Vagina (tissue), 2 donors: ENCODE measurements around the gene YTHDC1. TPM values are rescaled to one million over a fixed set of nuclear protein-coding genes. Genes with fewer than 3 reads are reported as not detected.

Experiments used
- DNase-seq, 2 donors: peaks; one replicate each; pipeline ENCODE4 v3.0.0-alpha.2; 2017; ENCODE audit errors: extremely low spot score in 2 of 2
- H3K27ac ChIP-seq: fragments of 200-600 bp; sonication (generic); one replicate; pipeline ENCODE4 v1.5.1; 2019
- H3K27me3 ChIP-seq: fragments of 200-600 bp; sonication (generic); one replicate; pipeline ENCODE4 v1.5.1; 2019
- H3K36me3 ChIP-seq, 2 donors: fragments of 200-600 bp; sonication (generic); one replicate each; pipeline ENCODE4 v1.5.1; 2017 to 2019
- H3K4me1 ChIP-seq: fragments of 200-600 bp; sonication (generic); one replicate; pipeline ENCODE4 v1.5.1; 2019
- H3K4me3 ChIP-seq, 2 donors: fragments of 200-600 bp; sonication (generic); 1 replicate in 1 of 2; 2 replicates in 1 of 2; pipeline ENCODE4 v1.5.1; 2016 to 2019
- H3K9me3 ChIP-seq: fragments of 200-600 bp; sonication (generic); one replicate; pipeline ENCODE4 v1.5.1; 2019
- CTCF ChIP-seq, 3 experiments: fragments of 450-650 bp in 2 of 3; fragments of 200-600 bp in 1 of 3; sonication (generic) in 1 of 3; IDR thresholded peaks; one replicate each; pipeline ENCODE4 v1.5.1; 2017 to 2019; ENCODE audit warnings: antibody characterized with exemption in 3 of 3, mild to moderate bottlenecking in 2 of 3, moderate library complexity in 2 of 3
- POLR2A ChIP-seq, 2 donors: fragments of 450-650 bp; IDR thresholded peaks; one replicate each; pipeline ENCODE4 v1.6.1; 2017; ENCODE audit warnings: antibody characterized with exemption in 2 of 2, mild to moderate bottlenecking in 2 of 2, moderate library complexity in 2 of 2
- POLR2AphosphoS5 ChIP-seq, 2 donors: sonication (generic); formaldehyde crosslinking; IDR thresholded peaks; one replicate each; pipeline ENCODE4 v1.9.0; 2017; ENCODE audit warnings: antibody characterized with exemption in 2 of 2, mild to moderate bottlenecking in 2 of 2, low read depth in 1 of 2; ENCODE audit not compliant: insufficient read depth in 1 of 2
- intact Hi-C: fragments of 100-400 bp; cut with DNase I; formaldehyde crosslinking; loops from one replicate; pipeline ENCODE4 v1.15.1; 2023
- total RNA-seq: library from RNA; depleted of rRNA; stranded (reverse); fragments of >200 nt; gene quantifications from one replicate; pipeline ENCODE4 v1.2.3, GENCODE V29; 2016

The YTHDC1 gene
- total RNA-seq, 1 donor from 2014 or later: 61.4 TPM

GRCh38 chr4:68388347-68388865 lies 38.5 kb upstream of the YTHDC1 start:
- Histone ChIP-seq H3K27ac (no peak overlapping the region), H3K4me1 (no peaks in the 10 kb centered on the region), H3K36me3 (no peaks in the 10 kb centered on the region), H3K9me3 (no peaks in the 10 kb centered on the region), H3K27me3 (no peaks in the 10 kb centered on the region), H3K4me3 (no peak overlapping the region)
- DNase-seq: no peak
- intact Hi-C loops: no loop called here
- TF ChIP-seq POLR2AphosphoS5 (IDR thresholded peaks at IDR 0.05; ENCODE audit: insufficient read depth in 1 of 2, low read depth in 1 of 2) (no peak), CTCF (IDR thresholded peaks at IDR 0.05) (no peak), POLR2A (IDR thresholded peaks at IDR 0.05) (no peak)

GRCh38 chr4:68385267-68385666 lies 35.4 kb upstream of the YTHDC1 start:
- H3K36me3 ChIP-seq: no peaks in the 10 kb centered on the region
- H3K4me3 ChIP-seq: no peak overlapping the region
- TF ChIP-seq POLR2A (IDR thresholded peaks at IDR 0.05) (no peak), POLR2AphosphoS5 (IDR thresholded peaks at IDR 0.05; ENCODE audit: insufficient read depth in 1 of 2, low read depth in 1 of 2) (no peak), CTCF (IDR thresholded peaks at IDR 0.05) (no peak)
- H3K9me3 ChIP-seq: no peaks in the 10 kb centered on the region
- no peaks in the 10 kb centered on the region for H3K4me1 ChIP-seq
- no peak for DNase-seq
- intact Hi-C loops: no loop called here
- H3K27ac ChIP-seq: no peak overlapping the region
- H3K27me3 ChIP-seq: no peaks in the 10 kb centered on the region

- intact Hi-C loops: no loop called here
- no peak for TF ChIP-seq POLR2AphosphoS5 (IDR thresholded peaks at IDR 0.05; ENCODE audit: insufficient read depth in 1 of 2, low read depth in 1 of 2)
- TF ChIP-seq POLR2A (IDR thresholded peaks at IDR 0.05): no peak
- TF ChIP-seq CTCF (IDR thresholded peaks at IDR 0.05): no peak
Observed at GRCh38 chr4:68383115-68383514, 33.2 kb upstream of the YTHDC1 start.

GRCh38 chr4:68378226-68378625 lies 28.3 kb upstream of the YTHDC1 start:
- Histone ChIP-seq H3K4me1 (peaks cover 4% of the 10 kb centered on the region), H3K27me3 (no peaks in the 10 kb centered on the region), H3K27ac (no peak overlapping the region), H3K36me3 (no peaks in the 10 kb centered on the region), H3K9me3 (no peaks in the 10 kb centered on the region), H3K4me3 (no peak overlapping the region)
- DNase-seq: no peak
- intact Hi-C loops: loop anchor here (5.0 kb wide), 1 partner anchor 106 kb away; no protein-coding TSS in a partner anchor
- no peak for TF ChIP-seq POLR2A (IDR thresholded peaks at IDR 0.05)

More at GRCh38 chr4:68383115-68383514, 33.2 kb upstream of the YTHDC1 start:
- Histone ChIP-seq H3K36me3 (no peaks in the 10 kb centered on the region), H3K27ac (no peak overlapping the region), H3K4me3 (no peak overlapping the region), H3K9me3 (no peaks in the 10 kb centered on the region), H3K4me1 (no peaks in the 10 kb centered on the region), H3K27me3 (no peaks in the 10 kb centered on the region)
- no peak for DNase-seq

GRCh38 chr4:68375667-68376559 lies 26.0 kb upstream of the YTHDC1 start:
- no peak for DNase-seq
- no peaks in the 10 kb centered on the region for H3K36me3 ChIP-seq
- peaks cover 4% of the 10 kb centered on the region for H3K4me1 ChIP-seq
- intact Hi-C loops: loop anchor here (5.0 kb wide), 1 partner anchor 104 kb away; no protein-coding TSS in a partner anchor
- H3K27ac ChIP-seq: no peak overlapping the region
- no peaks in the 10 kb centered on the region for H3K9me3 ChIP-seq
- no peaks in the 10 kb centered on the region for H3K27me3 ChIP-seq
- no peak overlapping the region for H3K4me3 ChIP-seq
- TF ChIP-seq POLR2AphosphoS5 (IDR thresholded peaks at IDR 0.05; ENCODE audit: insufficient read depth in 1 of 2, low read depth in 1 of 2) (peak in 1 of 2 donors; percentile 34), POLR2A (IDR thresholded peaks at IDR 0.05) (no peak), CTCF (IDR thresholded peaks at IDR 0.05) (peak; percentile 41 to 60 (median 55))
